Right lobe of liver (tissue), 6 donors: ENCODE results near the gene TRIO. TPM values are rescaled to one million over a fixed set of nuclear protein-coding genes. Genes with fewer than 3 reads are reported as not detected.

ENCODE experiments used
- ATAC-seq, 4 donors: fragments of 200-7000 bp; cut with Tn5 transposase; one replicate each; pipeline ENCODE4 v1.9.1; 2020; ENCODE audit warnings: mild to moderate bottlenecking in 4 of 4, moderate library complexity in 4 of 4
- DNase-seq, 3 donors: peaks; one replicate each; pipeline ENCODE4 v3.0.0-alpha.2; 2020
- H3K27ac ChIP-seq, 3 donors: fragments of 200-600 bp; one replicate each; pipeline ENCODE4 v1.8.0; 2022
- H3K27me3 ChIP-seq, 2 donors: fragments of 200-600 bp; one replicate each; pipeline ENCODE4 v1.8.0; 2022
- H3K36me3 ChIP-seq, 4 donors: fragments of 200-600 bp; sonication (generic) in 1 of 4; one replicate each; pipeline versions ENCODE4 v1.5.1 to v1.8.0; 2017 to 2022; ENCODE audit warnings: control low read depth in 1 of 4
- H3K4me1 ChIP-seq, 4 donors: fragments of 200-600 bp; sonication (generic) in 1 of 4; one replicate each; pipeline versions ENCODE4 v1.5.1 to v1.8.0; 2017 to 2022; ENCODE audit warnings: control low read depth in 1 of 4
- H3K4me3 ChIP-seq, 3 donors: fragments of 200-600 bp; one replicate each; pipeline ENCODE4 v1.8.0; 2022
- H3K9me3 ChIP-seq, 4 donors: fragments of 200-600 bp; sonication (generic) in 1 of 4; one replicate each; pipeline versions ENCODE4 v1.5.1 to v1.8.0; 2017 to 2022; ENCODE audit warnings: control low read depth in 1 of 4
- CTCF ChIP-seq, 4 donors: fragments of 200-600 bp in 3 of 4; fragments of 450-650 bp in 1 of 4; IDR thresholded peaks; one replicate each; pipeline versions ENCODE4 v1.5.1 to v1.8.0; 2016 to 2022; ENCODE audit warnings: antibody characterized with exemption in 4 of 4, mild to moderate bottlenecking in 2 of 4
- POLR2A ChIP-seq: fragments of 450-650 bp; IDR thresholded peaks from one replicate; pipeline ENCODE4 v1.6.1; 2017; ENCODE audit warnings: antibody characterized with exemption, mild to moderate bottlenecking
- WGBS: methylation state at CpG from one replicate; pipeline ENCODE4 v1.1.6; 2018; ENCODE audit warnings: low coverage, low lambda C conversion rate; ENCODE audit not compliant: insufficient coverage; ENCODE audit errors: missing lambda C conversion rate; 5-methylcytosine and 5-hydroxymethylcytosine counted together
- intact Hi-C, 2 donors: fragments of 100-400 bp; cut with DNase I; formaldehyde crosslinking; loops; one replicate each; pipeline versions ENCODE4 v1.11.2 to v1.14.1; 2022
- total RNA-seq, 6 experiments: library from RNA; depleted of rRNA in 2 of 6; stranded (reverse); fragments of >200 nt in 2 of 6; fragmentation: NEBNext Ultra II Directional in 3 of 6; extraction: Animal tissue kit (Norgen Biotek cat#: 25700) in 3 of 6; gene quantifications; one replicate each; pipeline versions ENCODE4 v1.1.0 to v1.2.4, GENCODE V29; 2016 to 2023
- donor health status: DM: no; HTN: yes; CAD: no.
- donor health status: DM: no; HTN: no; CAD: no.
- donor health status: DM: no; HTN: no; CAD: no.
- donor health status: DM: no; HTN: yes; CAD: no.
- donor health status: DM: no; HTN: yes; CAD: no.

Gene TRIO
- total RNA-seq, 6 experiments from 2014 or later = 34.7 to 63.5 (median 50.2) TPM

- no peak for TF ChIP-seq POLR2A
- TF ChIP-seq CTCF (IDR thresholded peaks at IDR 0.05) = no peak
- Histone ChIP-seq H3K27me3 (no peaks in the 10 kb centered on the region), H3K4me3 (no peak overlapping the region), H3K4me1 (peaks cover 0 to 29% (median 5%) of the 10 kb centered on the region in 4 donors), H3K27ac (no peak overlapping the region), H3K36me3 (no peaks in the 10 kb centered on the region), H3K9me3 (no peaks in the 10 kb centered on the region)
- 88% methylated on average over 3 of the region's 3 CpGs for WGBS
- no peak for DNase-seq
- intact Hi-C loops = no loop called here
- ATAC-seq = no peak
These were observed 37.3 kb downstream of the TRIO start for GRCh38 chr5:14180437-14180836.

- Histone ChIP-seq H3K36me3 (no peaks in the 10 kb centered on the region), H3K9me3 (no peaks in the 10 kb centered on the region), H3K4me3 (no peak overlapping the region), H3K4me1 (peaks cover 0 to 39% (median 6%) of the 10 kb centered on the region in 4 donors), H3K27me3 (no peaks in the 10 kb centered on the region), H3K27ac (no peak overlapping the region)
- TF ChIP-seq POLR2A = no peak
- TF ChIP-seq CTCF (IDR thresholded peaks at IDR 0.05) = no peak
- no peak for DNase-seq
- intact Hi-C loops = no loop called here
- no peak for ATAC-seq
- WGBS = 64% methylated on average over 3 of the region's 11 CpGs
These were observed 38.3 kb downstream of the TRIO start for GRCh38 chr5:14181299-14181968.

- DNase-seq = no peak
- 82% methylated on average over 3 of the region's 5 CpGs for WGBS
- TF ChIP-seq CTCF (IDR thresholded peaks at IDR 0.05) (no peak), POLR2A (no peak)
- no peak overlapping the region for H3K27ac ChIP-seq
- intact Hi-C loops = no loop called here
- ATAC-seq = peak in 1 of 4 donors; percentile 30
- H3K36me3 ChIP-seq = no peaks in the 10 kb centered on the region
- no peak overlapping the region for H3K4me3 ChIP-seq
- no peaks in the 10 kb centered on the region for H3K9me3 ChIP-seq
- H3K4me1 ChIP-seq = peaks cover 0 to 41% (median 7%) of the 10 kb centered on the region in 4 donors
- no peaks in the 10 kb centered on the region for H3K27me3 ChIP-seq
These were observed 39.6 kb downstream of the TRIO start for GRCh38 chr5:14182761-14183160.

- no peaks in the 10 kb centered on the region for H3K27me3 ChIP-seq
- DNase-seq = no peak
- peak overlapping the region in 1 of 3 donors; percentile 25 for H3K27ac ChIP-seq
- intact Hi-C loops = no loop called here
- H3K4me3 ChIP-seq = no peak overlapping the region
- 25% methylated on average over 8 of the region's 8 CpGs for WGBS
- ATAC-seq = peak; percentile 43 to 73 (median 65)
- TF ChIP-seq POLR2A (no peak), CTCF (IDR thresholded peaks at IDR 0.05) (no peak)
- no peaks in the 10 kb centered on the region for H3K36me3 ChIP-seq
- H3K4me1 ChIP-seq = peaks cover 0 to 41% (median 7%) of the 10 kb centered on the region in 4 donors
- H3K9me3 ChIP-seq = no peaks in the 10 kb centered on the region
These were observed 40.2 kb downstream of the TRIO start for GRCh38 chr5:14183187-14183939.
